Gastroesophageal sphincter (tissue), 4 donors: Measurements from ENCODE around the gene ATP13A4. TPM values are rescaled to one million over a fixed set of nuclear protein-coding genes. Genes with fewer than 3 reads are reported as not detected.

ENCODE experiments used
- ATAC-seq: fragments of 150-250 bp; one replicate; pipeline ENCODE4 v1.9.1; 2016; ENCODE audit warnings: mild to moderate bottlenecking, moderate library complexity
- H3K27ac ChIP-seq, 4 donors: fragments of 200-600 bp; sonication (generic) in 3 of 4; 1 replicate in 3 of 4; 2 replicates in 1 of 4; pipeline ENCODE4 v1.5.1; 2016 to 2019
- H3K27me3 ChIP-seq: fragments of 200-600 bp; sonication (generic); one replicate; pipeline ENCODE4 v1.5.1; 2019
- H3K36me3 ChIP-seq, 2 donors: fragments of 200-600 bp; sonication (generic); one replicate each; pipeline ENCODE4 v1.5.1; 2019; ENCODE audit warnings: control low read depth in 1 of 2
- H3K4me1 ChIP-seq, 3 donors: fragments of 200-600 bp; sonication (generic); 1 replicate in 2 of 3; 2 replicates in 1 of 3; pipeline ENCODE4 v1.5.1; 2016 to 2019; ENCODE audit warnings: control low read depth in 2 of 3
- H3K4me3 ChIP-seq, 2 donors: fragments of 200-600 bp; sonication (generic); one replicate each; pipeline ENCODE4 v1.5.1; 2019; ENCODE audit warnings: mild to moderate bottlenecking in 1 of 2, moderate library complexity in 1 of 2
- H3K9me3 ChIP-seq, 3 donors: fragments of 200-600 bp; sonication (generic); one replicate each; pipeline ENCODE4 v1.5.1; 2017 to 2019; ENCODE audit warnings: control low read depth in 2 of 3
- EP300 ChIP-seq: sonication (generic); formaldehyde crosslinking; IDR thresholded peaks from one replicate; pipeline ENCODE4 v1.6.1; 2017; ENCODE audit warnings: antibody characterized with exemption, mild to moderate bottlenecking
- POLR2A ChIP-seq, 2 donors: fragments of 450-650 bp; IDR thresholded peaks; one replicate each; pipeline ENCODE4 v1.6.1; 2017; ENCODE audit warnings: antibody characterized with exemption in 2 of 2, mild to moderate bottlenecking in 2 of 2, moderate library complexity in 1 of 2
- POLR2AphosphoS5 ChIP-seq: sonication (generic); formaldehyde crosslinking; IDR thresholded peaks from one replicate; pipeline ENCODE4 v1.6.1; 2017; ENCODE audit warnings: antibody characterized with exemption
- WGBS, 2 donors: methylation state at CpG; one replicate each; pipeline ENCODE4 v1.1.5; 2018; ENCODE audit warnings: low coverage in 1 of 2; 5-methylcytosine and 5-hydroxymethylcytosine counted together
- total RNA-seq, 4 donors: library from RNA; depleted of rRNA; stranded (reverse); fragments of >200 nt; gene quantifications; one replicate each; pipeline ENCODE4 v1.1.0, GENCODE V29; 2016
- TF ChIP-seq, protein P1 (sequence below), 4 experiments: fragments of 200-600 bp in 2 of 4; fragments of 450-650 bp in 2 of 4; sonication (generic) in 1 of 4; IDR thresholded peaks; one replicate each; pipeline ENCODE4 v1.5.1; 2017 to 2019; ENCODE audit warnings: antibody characterized with exemption in 4 of 4, mild to moderate bottlenecking in 2 of 4, moderate library complexity in 2 of 4

ATP13A4 gene
- total RNA-seq, 4 donors from 2014 or later: 0.13 to 2.3 (median 0.16) TPM; not detected in 1

DNA sequence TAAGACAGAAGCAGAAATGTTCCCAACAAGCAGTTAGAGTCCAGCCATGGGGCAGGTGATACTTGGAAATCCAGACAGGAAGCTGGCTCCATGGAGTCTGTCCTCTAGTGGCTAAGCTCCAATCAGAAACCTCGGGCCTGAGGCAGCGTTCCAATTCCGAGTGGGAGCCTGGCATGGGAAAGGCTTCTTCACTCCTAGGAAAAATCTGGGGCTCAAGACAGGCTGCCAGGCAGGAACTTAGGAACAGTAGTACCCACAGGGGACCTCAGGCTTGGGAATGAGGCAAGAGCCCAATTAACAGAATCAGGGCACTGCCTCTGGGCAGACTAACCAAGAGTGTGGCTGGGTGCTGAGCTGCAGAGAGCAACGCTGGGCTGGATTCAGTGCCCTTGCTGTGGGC, 6.2 kb upstream of the ATP13A4 start:
- Histone ChIP-seq H3K9me3 (no peaks in the 10 kb centered on the region), H3K27ac (no peak overlapping the region), H3K27me3 (no peaks in the 10 kb centered on the region), H3K4me1 (no peaks in the 10 kb centered on the region), H3K36me3 (no peaks in the 10 kb centered on the region), H3K4me3 (no peak overlapping the region)
- no peak for ATAC-seq
- TF ChIP-seq EP300: no peak
- TF ChIP-seq POLR2A (IDR thresholded peaks at IDR 0.05): no peak
- TF ChIP-seq POLR2AphosphoS5: no peak
- TF ChIP-seq, protein P1, sequence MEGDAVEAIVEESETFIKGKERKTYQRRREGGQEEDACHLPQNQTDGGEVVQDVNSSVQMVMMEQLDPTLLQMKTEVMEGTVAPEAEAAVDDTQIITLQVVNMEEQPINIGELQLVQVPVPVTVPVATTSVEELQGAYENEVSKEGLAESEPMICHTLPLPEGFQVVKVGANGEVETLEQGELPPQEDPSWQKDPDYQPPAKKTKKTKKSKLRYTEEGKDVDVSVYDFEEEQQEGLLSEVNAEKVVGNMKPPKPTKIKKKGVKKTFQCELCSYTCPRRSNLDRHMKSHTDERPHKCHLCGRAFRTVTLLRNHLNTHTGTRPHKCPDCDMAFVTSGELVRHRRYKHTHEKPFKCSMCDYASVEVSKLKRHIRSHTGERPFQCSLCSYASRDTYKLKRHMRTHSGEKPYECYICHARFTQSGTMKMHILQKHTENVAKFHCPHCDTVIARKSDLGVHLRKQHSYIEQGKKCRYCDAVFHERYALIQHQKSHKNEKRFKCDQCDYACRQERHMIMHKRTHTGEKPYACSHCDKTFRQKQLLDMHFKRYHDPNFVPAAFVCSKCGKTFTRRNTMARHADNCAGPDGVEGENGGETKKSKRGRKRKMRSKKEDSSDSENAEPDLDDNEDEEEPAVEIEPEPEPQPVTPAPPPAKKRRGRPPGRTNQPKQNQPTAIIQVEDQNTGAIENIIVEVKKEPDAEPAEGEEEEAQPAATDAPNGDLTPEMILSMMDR (IDR thresholded peaks at IDR 0.05): no peak
- WGBS, 2 donors: no CpG with 5 or more reads among the region's 4 CpGs

DNA sequence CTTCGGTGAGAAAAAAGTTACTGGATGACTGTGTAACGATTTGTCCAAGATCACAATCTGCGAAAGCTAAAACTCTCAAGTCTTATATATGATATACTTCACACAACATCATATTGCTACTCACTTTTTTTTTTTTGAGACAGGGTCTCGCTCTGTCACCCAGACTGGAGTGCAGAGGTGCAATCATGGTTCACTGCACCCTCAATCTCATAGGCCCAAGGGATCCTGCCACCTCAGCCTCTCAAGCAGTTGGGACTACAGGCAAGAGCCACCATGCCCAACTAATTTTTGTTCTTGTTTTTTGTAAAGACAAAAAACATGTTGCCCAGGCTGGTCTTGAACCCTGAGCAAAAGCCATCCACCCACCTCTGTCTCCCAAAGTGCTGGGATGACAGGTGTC, 5.4 kb upstream of the ATP13A4 start:
- Histone ChIP-seq H3K4me3 (no peak overlapping the region), H3K36me3 (no peaks in the 10 kb centered on the region), H3K27ac (no peak overlapping the region), H3K27me3 (no peaks in the 10 kb centered on the region), H3K4me1 (no peaks in the 10 kb centered on the region), H3K9me3 (no peaks in the 10 kb centered on the region)
- no peak for ATAC-seq
- 97 to 98% methylated on average over 4 of the region's 4 CpGs for WGBS, 2 donors
- TF ChIP-seq POLR2A (IDR thresholded peaks at IDR 0.05): no peak
- TF ChIP-seq, protein P1 (IDR thresholded peaks at IDR 0.05): no peak
- no peak for TF ChIP-seq POLR2AphosphoS5
- TF ChIP-seq EP300: no peak

DNA sequence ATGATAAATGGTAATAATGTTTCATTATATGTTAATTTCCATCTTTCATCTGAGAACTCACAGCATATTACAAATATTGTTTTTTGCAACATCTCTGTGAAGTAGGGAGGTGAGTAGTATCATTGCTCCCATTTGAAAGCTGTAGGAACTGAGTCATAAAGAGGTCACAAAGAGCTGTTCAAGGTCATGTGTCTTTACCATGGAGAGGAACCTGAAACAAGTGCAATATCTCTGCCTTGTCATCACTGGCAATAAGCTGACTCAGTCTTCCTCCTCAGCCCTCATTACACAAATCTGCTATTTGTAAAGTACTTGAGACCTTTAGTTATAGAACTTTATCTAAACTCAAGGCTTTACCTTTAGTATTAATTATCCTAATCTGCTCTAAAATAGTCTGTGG, 4.4 kb upstream of the ATP13A4 start:
- no peak for TF ChIP-seq POLR2A (IDR thresholded peaks at IDR 0.05)
- TF ChIP-seq, protein P1 (IDR thresholded peaks at IDR 0.05): no peak
- TF ChIP-seq EP300: no peak
- TF ChIP-seq POLR2AphosphoS5: no peak
- H3K9me3 ChIP-seq: no peaks in the 10 kb centered on the region
- H3K36me3 ChIP-seq: no peaks in the 10 kb centered on the region
- no peaks in the 10 kb centered on the region for H3K27me3 ChIP-seq
- no peak for ATAC-seq
- H3K4me1 ChIP-seq: no peaks in the 10 kb centered on the region
- no peak overlapping the region for H3K4me3 ChIP-seq
- no peak overlapping the region for H3K27ac ChIP-seq

DNA sequence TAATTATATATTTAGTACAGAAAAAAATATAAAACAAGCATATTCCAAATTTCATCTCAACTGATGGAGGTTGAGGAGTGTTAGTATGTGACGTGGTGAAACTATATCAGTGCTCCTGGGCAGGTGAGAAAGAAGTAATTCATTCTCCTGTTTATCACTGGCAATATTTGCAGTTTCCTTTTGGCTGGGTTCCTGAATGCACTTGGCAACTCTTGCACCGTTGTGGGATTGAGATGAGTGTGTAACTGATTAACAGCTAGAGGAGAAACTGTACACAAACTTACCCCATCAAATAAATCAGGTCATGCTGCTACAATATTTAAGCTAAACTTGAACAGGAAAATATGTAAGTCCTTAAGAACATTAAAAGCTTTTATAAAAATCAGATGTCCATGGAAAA, 2.1 kb upstream of the ATP13A4 start:
- Histone ChIP-seq H3K4me3 (no peak overlapping the region), H3K27me3 (no peaks in the 10 kb centered on the region), H3K4me1 (no peaks in the 10 kb centered on the region), H3K36me3 (no peaks in the 10 kb centered on the region), H3K9me3 (no peaks in the 10 kb centered on the region), H3K27ac (no peak overlapping the region)
- no peak for ATAC-seq
- 40 to 43% methylated on average over 1 to 2 of the region's 2 CpGs for WGBS, 2 donors
- TF ChIP-seq EP300 (no peak), POLR2A (IDR thresholded peaks at IDR 0.05) (no peak), POLR2AphosphoS5 (no peak)
- TF ChIP-seq, protein P1 (IDR thresholded peaks at IDR 0.05): no peak

DNA sequence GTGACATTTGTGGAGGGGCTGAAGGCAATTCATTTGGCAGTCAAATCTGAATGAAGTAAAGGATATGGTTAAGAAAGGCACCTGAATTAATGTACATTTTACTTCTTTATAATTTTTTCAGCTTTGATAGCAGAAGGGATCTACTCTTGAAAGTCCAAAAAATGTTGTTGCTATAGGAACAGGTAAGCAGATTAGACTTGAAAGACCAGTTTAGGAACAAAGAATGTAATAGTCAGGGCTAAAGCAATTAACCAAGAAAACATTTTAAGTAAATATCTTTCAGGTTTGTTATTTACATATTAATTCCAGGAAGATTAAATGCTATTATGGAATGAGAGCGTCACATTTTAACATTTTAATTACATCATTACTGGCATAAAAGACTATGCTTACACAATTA, 1.1 kb downstream of the ATP13A4 start:
- Histone ChIP-seq H3K36me3 (no peaks in the 10 kb centered on the region), H3K4me3 (no peak overlapping the region), H3K4me1 (no peaks in the 10 kb centered on the region), H3K9me3 (no peaks in the 10 kb centered on the region), H3K27me3 (no peaks in the 10 kb centered on the region), H3K27ac (no peak overlapping the region)
- TF ChIP-seq POLR2AphosphoS5: no peak
- no peak for ATAC-seq
- 77 to 83% methylated on average over 1 of the region's 1 CpG for WGBS, 2 donors

DNA sequence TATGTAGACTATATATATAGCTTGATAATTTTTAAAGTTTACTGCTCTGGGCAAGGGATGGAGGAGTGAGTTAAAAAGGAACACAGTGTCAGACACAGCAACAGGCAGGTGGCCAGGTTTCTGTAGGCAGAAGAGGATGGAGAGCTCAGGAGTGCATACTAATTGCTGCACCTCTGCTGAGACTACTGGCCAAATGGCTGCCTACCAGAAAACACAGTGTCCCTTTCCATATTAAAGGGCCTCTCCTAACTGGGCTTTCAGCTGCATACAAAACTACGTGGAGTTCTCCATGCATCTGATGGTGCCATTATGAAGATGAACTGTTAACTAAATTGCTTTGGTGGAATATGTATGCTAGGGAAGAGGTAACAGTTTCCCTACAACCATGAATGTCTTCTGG, 1.8 kb downstream of the ATP13A4 start:
- no peak for TF ChIP-seq POLR2AphosphoS5
- 80 to 83% methylated on average over 1 of the region's 1 CpG for WGBS, 2 donors
- Histone ChIP-seq H3K4me3 (no peak overlapping the region), H3K4me1 (no peaks in the 10 kb centered on the region), H3K9me3 (no peaks in the 10 kb centered on the region), H3K36me3 (no peaks in the 10 kb centered on the region), H3K27ac (no peak overlapping the region), H3K27me3 (no peaks in the 10 kb centered on the region)
- no peak for ATAC-seq
